ENCODE data around the gene DIP2A. TPM values are rescaled to one million over a fixed set of nuclear protein-coding genes. Genes with fewer than 3 reads are reported as not detected.
A peak's percentile ranks its signal among the peaks of the same experiment; 100 is the strongest.

The DIP2A gene
- total and polyA plus RNA-seq, 2 of the 8 experiments (the other 6 are each of a cell fraction or from before 2014, with no cell fraction given): 16.0 to 27.1 TPM

GRCh38 chr21:46425571-46425970 is 33.1 kb upstream of the DIP2A start:
- Histone ChIP-seq H2BK15ac (ENCODE audit: low read length) (no peak overlapping the region), H4K8ac (ENCODE audit: extremely low read depth, insufficient read depth, low read length) (no peak overlapping the region; the same call in 1 of the 2 replicates), H3K56ac (replicated peaks; ENCODE audit: insufficient read length, low read depth, low read length) (no peak overlapping the region), H3K4me1 (replicated peaks in 1 of 4; ENCODE audit: control insufficient read depth in 3 of 4, insufficient read depth in 4 of 4, low read length in 3 of 4) (peaks cover 0 to 16% (median 6%) of the 10 kb centered on the region in 4 experiments; a peak in 5 of 7 replicates), H2BK12ac (ENCODE audit: low read depth, low read length) (no peak overlapping the region; the same call in 1 of the 2 replicates), H3K79me1 (ENCODE audit: low read depth, low read length) (no peaks in the 10 kb centered on the region), H3K9me3 (ENCODE audit: insufficient read depth in 2 of 2, low read depth in 1 of 2, low read length in 1 of 2) (no peaks in the 10 kb centered on the region), H3K36me3 (ENCODE audit: control insufficient read depth in 2 of 4, insufficient read depth in 4 of 4, low read length in 3 of 4) (peaks cover 9 to 29% (median 15%) of the 10 kb centered on the region in 4 experiments), H4K91ac (replicated peaks; ENCODE audit: insufficient read length, low read length) (no peak overlapping the region), H2AK5ac (ENCODE audit: low read depth, low read length) (no peak overlapping the region), H3K4ac (replicated peaks; ENCODE audit: insufficient read length, low read depth, low read length) (no peak overlapping the region), H3K23me2 (ENCODE audit: low read depth, low read length) (0 out of 2 replicates have a peak, but pooled peaks cover 2% of the 10 kb centered on the region), H2BK5ac (ENCODE audit: low read depth, low read length) (peak overlapping the region; percentile 40; the same call in 1 of the 2 replicates), H4K20me1 (replicated peaks in 1 of 2; ENCODE audit: control insufficient read depth in 1 of 2, insufficient read depth in 2 of 2, low read length in 2 of 2) (no peaks in the 10 kb centered on the region), H3K9ac (replicated peaks in 1 of 4; ENCODE audit: extremely low read depth in 1 of 4, low read depth in 3 of 4, low read length in 3 of 4) (no peak overlapping the region), H3K23ac (ENCODE audit: insufficient read length) (no peak overlapping the region), H3K79me2 (ENCODE audit: control insufficient read depth in 1 of 2, insufficient read depth in 2 of 2, low read length in 2 of 2) (no peaks in the 10 kb centered on the region), H3K27ac (ENCODE audit: low read depth, low read length) (no peak overlapping the region), H3K4me2 (ENCODE audit: insufficient read depth in 1 of 2, low read depth in 2 of 2, low read length in 2 of 2) (no peak overlapping the region), H4K5ac (ENCODE audit: insufficient read length, low read depth, low read length) (no peak overlapping the region), H2BK20ac (ENCODE audit: low read length) (peak overlapping the region; percentile 13; the same call in 1 of the 2 replicates), H2BK120ac (replicated peaks; ENCODE audit: low read depth, low read length) (no peak overlapping the region), H3K27me3 (replicated peaks in 1 of 4; ENCODE audit: control insufficient read depth in 3 of 4, extremely low read depth in 1 of 4, insufficient read depth in 3 of 4, low read length in 3 of 4) (no peaks in the 10 kb centered on the region), H2AFZ (ENCODE audit: low read length) (no peak overlapping the region), H3K4me3 (ENCODE audit: extremely low read depth in 1 of 4, insufficient read depth in 2 of 4, low read depth in 3 of 4, low read length in 4 of 4) (no peak overlapping the region), H3K18ac (ENCODE audit: extremely low read depth, low read length) (no peak overlapping the region), H3K14ac (ENCODE audit: insufficient read length) (no peak overlapping the region)
- CTCF ChIA-PET (ENCODE audit: partially characterized antibody): interaction anchor here (1.9 to 2.3 kb wide), 2 partner anchors 9 to 13 kb away, joined by 4 to 6 read pairs; no protein-coding TSS in a partner anchor
- WGBS, 2 experiments (ENCODE audit: extremely low coverage in 1 of 2, insufficient coverage in 1 of 2, insufficient read length in 1 of 2, insufficient replicate concordance in 2 of 2, low coverage in 1 of 2, low lambda C conversion rate in 2 of 2, missing lambda C conversion rate in 1 of 2): 91% methylated on average over 20 of the region's 23 CpGs; no CpG with 5 or more reads in 1 of the 2 experiments
- DNase-seq (ENCODE audit: low read depth in 1 of 2, low spot score in 2 of 2): no peak
- FAIRE-seq: no peak
- POLR2A ChIA-PET (ENCODE audit: partially characterized antibody): interaction anchor here (1.5 to 1.6 kb wide), 2 partner anchors 11 to 14 kb away, joined by 3 to 4 read pairs; no protein-coding TSS in a partner anchor
- TF ChIP-seq BCL11A (IDR thresholded peaks at IDR 0.05; ENCODE audit: low read depth in 2 of 2, low read length in 2 of 2) (no peak), EGR1 (IDR thresholded peaks at IDR 0.05; ENCODE audit: borderline replicate concordance, low read depth, low read length) (no peak)
